K562 (cell line): ENCODE measurements around the gene IL6R. TPM values are rescaled to one million over a fixed set of nuclear protein-coding genes. Genes with fewer than 3 reads are reported as not detected.

Experiments used
- ATAC-seq: fragments of 200-7000 bp; cut with Tn5 transposase; 3 replicates; pipeline ENCODE4 v1.9.1; 2020; ENCODE audit warnings: moderate library complexity
- BruUV-seq: library from RNA; stranded (reverse); fragments of 400-500 nt; replicated peaks from 2 replicates; lab custom pipeline; 2021; lab: Mats Ljungman, UMichigan
- CTCF ChIA-PET: fragments of 300-600 bp; formaldehyde crosslinking; extraction: SDS; loops from one replicate; lab custom pipeline; 2021; ENCODE audit warnings: low intra/inter-chr PET ratio; lab: Yijun Ruan, JAX
- POLR2A ChIA-PET: fragments of 300-600, 350-650 bp; sonication (Branson Sonifier 250); formaldehyde crosslinking; extraction: SDS; loops from one replicate; lab custom pipeline; 2021; ENCODE audit warnings: antibody characterized with exemption, inconsistent platforms; lab: Yijun Ruan, JAX
- DNase-seq, 4 experiments: peaks; one replicate each; pipeline versions ENCODE4 v3.0.0 to v3.0.0-alpha.2; 2011 to 2018; ENCODE audit warnings: low spot score in 3 of 4, mixed read lengths in 3 of 4; ENCODE audit errors: extremely low read depth in 1 of 4
- FAIRE-seq: peaks from 2 replicates; lab custom pipeline; 2011; peaks lifted over from hg19 to GRCh38; lab: Jason Lieb, UNC
- H2AFZ ChIP-seq: 2 replicates; pipeline ENCODE4 v1.6.0; 2011; ENCODE audit warnings: low read depth, low read length, control low read depth, inconsistent platforms
- H3K27ac ChIP-seq: fragments of 200-600 bp; 3 replicates; pipeline ENCODE4 v1.8.0; 2011; ENCODE audit warnings: low read depth, mild to moderate bottlenecking, control low read depth, inconsistent platforms, low read length, moderate library complexity, mixed read lengths; ENCODE audit errors: extremely low read depth
- H3K27me3 ChIP-seq, 2 experiments: fragments of 300-600 bp in 1 of 2; 2 replicates in 1 of 2; 3 replicates in 1 of 2; pipeline versions ENCODE4 v1.6.0 to v1.8.0; 2011; ENCODE audit warnings: inconsistent platforms in 2 of 2, low read length in 2 of 2, mild to moderate bottlenecking in 1 of 2, mixed read lengths in 1 of 2, moderate library complexity in 1 of 2; ENCODE audit not compliant: control insufficient read depth in 2 of 2, insufficient read depth in 2 of 2
- H3K36me3 ChIP-seq: fragments of 300-600 bp; 3 replicates; pipeline ENCODE4 v1.8.0; 2011; ENCODE audit warnings: mild to moderate bottlenecking, low read length, inconsistent platforms; ENCODE audit not compliant: control insufficient read depth, insufficient read depth
- H3K4me1 ChIP-seq, 2 experiments: fragments of 200-600 bp in 1 of 2; replicated peaks in 1 of 2; 2 replicates in 1 of 2; 3 replicates in 1 of 2; pipeline versions ENCODE4 v1.5.1 to v1.8.0; 2011; ENCODE audit warnings: inconsistent platforms in 2 of 2, low read length in 2 of 2, mild to moderate bottlenecking in 1 of 2, mixed read lengths in 1 of 2, moderate library complexity in 1 of 2; ENCODE audit not compliant: control insufficient read depth in 2 of 2, insufficient read depth in 2 of 2
- H3K4me2 ChIP-seq: 2 replicates; pipeline ENCODE4 v1.6.1; 2011; ENCODE audit warnings: low read length, control low read depth, inconsistent platforms, mixed read lengths; ENCODE audit not compliant: insufficient read depth
- H3K4me3 ChIP-seq: fragments of 200-600 bp; sonication (generic), shearing (Covaris generic); 2 replicates; pipeline ENCODE4 v1.5.1; 2016; ENCODE audit warnings: control low read depth, inconsistent platforms
- H3K79me2 ChIP-seq: fragments of 200-600 bp; 3 replicates; pipeline ENCODE4 v1.8.0; 2011; ENCODE audit warnings: low read length, inconsistent platforms; ENCODE audit not compliant: control insufficient read depth, insufficient read depth
- H3K9ac ChIP-seq, 2 experiments: 2 replicates each; pipeline versions ENCODE4 v1.6.0 to v1.6.1; 2011; ENCODE audit warnings: low read depth in 2 of 2, low read length in 2 of 2, control low read depth in 1 of 2, inconsistent platforms in 1 of 2, mild to moderate bottlenecking in 1 of 2, mixed read lengths in 1 of 2; ENCODE audit not compliant: insufficient read depth in 1 of 2
- H3K9me1 ChIP-seq: one replicate; pipeline ENCODE4 v1.6.0; 2011; ENCODE audit warnings: inconsistent platforms, mild to moderate bottlenecking, low read length, moderate library complexity; ENCODE audit not compliant: control insufficient read depth, insufficient read depth
- H3K9me3 ChIP-seq: replicated peaks from 2 replicates; pipeline ENCODE4 v1.5.1; 2011; ENCODE audit warnings: low read depth, low read length, inconsistent platforms; ENCODE audit not compliant: control insufficient read depth, insufficient read depth
- H4K20me1 ChIP-seq: replicated peaks from 2 replicates; pipeline ENCODE4 v1.6.1; 2011; ENCODE audit warnings: low read length, inconsistent platforms, mixed read lengths; ENCODE audit not compliant: control insufficient read depth, insufficient read depth
- COPS2 ChIP-seq: fragments of 450-650 bp; conservative IDR thresholded peaks from 2 replicates; pipeline ENCODE4 v1.6.1; 2016; ENCODE audit warnings: mild to moderate bottlenecking, moderate library complexity
- CREB3L1 ChIP-seq: fragments of 450-650 bp; IDR thresholded peaks from 2 replicates; pipeline ENCODE4 v1.6.1; 2014; ENCODE audit warnings: low read depth, mild to moderate bottlenecking, moderate library complexity, borderline replicate concordance
- E2F3 ChIP-seq: fragments of 250-450 bp; sonication (Bioruptor Pico); IDR thresholded peaks from 2 replicates; pipeline ENCODE4 v1.4.0; 2020; ENCODE audit warnings: mild to moderate bottlenecking
- FOXK1 ChIP-seq: sonication (generic); formaldehyde crosslinking; IDR thresholded peaks from 2 replicates; pipeline ENCODE4 v1.8.0; 2022; ENCODE audit warnings: missing genetic modification reagents, mild to moderate bottlenecking, borderline replicate concordance
- IFI16 ChIP-seq: fragments of 250-450 bp; sonication (Bioruptor Pico); IDR thresholded peaks from 2 replicates; pipeline ENCODE4 v2.1.2; 2022; ENCODE audit warnings: mild to moderate bottlenecking, inconsistent platforms
- NONO ChIP-seq, 2 experiments: fragments of 200-400 bp in 1 of 2; fragments of 450-650 bp in 1 of 2; formaldehyde crosslinking in 1 of 2; IDR thresholded peaks; 2 replicates each; pipeline ENCODE4 v1.6.1; 2017; ENCODE audit warnings: low read depth in 2 of 2, mild to moderate bottlenecking in 2 of 2, moderate library complexity in 2 of 2, low read length in 1 of 2
- RHOXF2B ChIP-seq: fragments of 250-450 bp; sonication (Bioruptor Pico); conservative IDR thresholded peaks from 2 replicates; pipeline ENCODE4 v1.5.1; 2021
- SMAD4 ChIP-seq: fragments of 250-450 bp; sonication (Bioruptor Pico); conservative IDR thresholded peaks from 2 replicates; pipeline ENCODE4 v1.8.0; 2021; ENCODE audit warnings: inconsistent platforms, mild to moderate bottlenecking, moderate library complexity
- SPI1 ChIP-seq: IDR thresholded peaks from 2 replicates; pipeline ENCODE4 v1.6.1; 2011; ENCODE audit warnings: low read depth, low read length, control low read depth, borderline replicate concordance
- SRSF3 ChIP-seq: fragments of 200-400 bp; formaldehyde crosslinking; IDR thresholded peaks from 2 replicates; pipeline ENCODE4 v1.6.1; 2016; ENCODE audit warnings: mild to moderate bottlenecking, low read length, moderate library complexity; ENCODE audit not compliant: insufficient read depth
- STAG1 ChIP-seq: sonication (generic); formaldehyde crosslinking; IDR thresholded peaks from 2 replicates; pipeline ENCODE4 v1.5.0; 2020; ENCODE audit warnings: missing genetic modification reagents, borderline replicate concordance
- TAF7 ChIP-seq: fragments of 450-650 bp; IDR thresholded peaks from 2 replicates; pipeline ENCODE4 v1.6.1; 2016; ENCODE audit warnings: missing genetic modification characterization, missing compliant biosample characterization
- U2AF1 ChIP-seq: fragments of 200-400 bp; formaldehyde crosslinking; optimal IDR thresholded peaks from 2 replicates; pipeline ENCODE3; 2017; ENCODE audit warnings: mild to moderate bottlenecking, low read depth, low read length, moderate library complexity
- UBTF ChIP-seq, 2 experiments: IDR thresholded peaks; 2 replicates each; pipeline ENCODE4 v1.6.1; 2012; ENCODE audit warnings: improper control_type of control experiment in 2 of 2, low read depth in 2 of 2, low read length in 2 of 2, borderline replicate concordance in 1 of 2
- XRCC5 ChIP-seq: fragments of 200-400 bp; formaldehyde crosslinking; IDR thresholded peaks from 2 replicates; pipeline ENCODE4 v1.6.1; 2017; ENCODE audit warnings: low read depth, mild to moderate bottlenecking, low read length
- ZNF551 ChIP-seq: fragments of 250-450 bp; sonication (Bioruptor Pico); IDR thresholded peaks from 2 replicates; pipeline ENCODE4 v1.5.0; 2021; ENCODE audit warnings: mild to moderate bottlenecking, moderate library complexity
- ZNF766 ChIP-seq: fragments of 200-800 bp; sonication (Bioruptor generic); conservative IDR thresholded peaks from 2 replicates; pipeline ENCODE4 v1.6.1; 2016; ENCODE audit warnings: missing genetic modification characterization, missing compliant biosample characterization
- WGBS: fragments of 100-300 bp; shearing (Covaris generic); methylation state at CpG from one replicate; pipeline ENCODE4 v1.1.6; 2016; ENCODE audit warnings: low coverage, mixed read lengths; ENCODE audit not compliant: insufficient coverage; ENCODE audit errors: missing lambda C conversion rate; 5-methylcytosine and 5-hydroxymethylcytosine counted together
- in situ Hi-C: fragments of 300-500 bp; cut with MboI; formaldehyde crosslinking; loops from 4 replicates; pipeline ENCODE4 v1.15.0; 2018; ENCODE audit warnings: inconsistent platforms, mixed read lengths
- intact Hi-C: fragments of 100-400 bp; cut with micrococcal nuclease; formaldehyde crosslinking; loops from 2 replicates; pipeline ENCODE4 v1.14.2; 2022
- polyA plus RNA-seq, 8 experiments: library from polyadenylated mRNA; depleted of rRNA in 4 of 8; stranded (reverse) in 5 of 8; unstranded in 3 of 8; fragments of >200 nt; fragmentation: Nextera tagmentation in 2 of 8; fragmentation: Illumina TruSeq in 1 of 8; extraction: Ambion mirVana in 2 of 8; extraction: Trizol in 1 of 8; gene quantifications; 2 replicates each; pipeline versions ENCODE4 v1.2.1 to v1.2.3, GENCODE V29; 2011 to 2014; ENCODE audit warnings: inconsistent platforms in 1 of 8, missing spikeins in 1 of 8
- total RNA-seq, 7 experiments: library from RNA; depleted of rRNA in 6 of 7; stranded (reverse); fragments of >200 nt in 6 of 7; fragmentation: Illumina TruSeq in 2 of 7; extraction: Trizol in 2 of 7; gene quantifications; 2 replicates each; pipeline versions ENCODE4 v1.2.1 to v1.2.3, GENCODE V29; 2011 to 2021; ENCODE audit warnings: low replicate concordance in 1 of 7

Gene IL6R
- total and polyA plus RNA-seq, 9 of the 15 experiments (the other 6 are each of a cell fraction or from before 2014, with no cell fraction given): 0.05 to 1.1 (median 0.11) TPM; not detected in 2

GRCh38 chr1:154474802-154475201 lies 69.7 kb downstream of the IL6R start:
- BruUV-seq: no TSS peak
- Histone ChIP-seq H4K20me1 (no peaks in the 10 kb centered on the region), H3K36me3 (no peaks in the 10 kb centered on the region), H3K79me2 (no peaks in the 10 kb centered on the region), H3K4me3 (no peak overlapping the region), H3K9me3 (no peaks in the 10 kb centered on the region), H3K9ac (no peak overlapping the region; a peak in 1 of 4 replicates), H3K9me1 (no peaks in the 10 kb centered on the region), H3K27me3 (peaks cover 8 to 22% of the 10 kb centered on the region in 2 experiments; a peak in 4 of 5 replicates), H3K27ac (no peak overlapping the region), H3K4me1 (no peaks in the 10 kb centered on the region; a peak in 1 of 5 replicates), H2AFZ (no peak overlapping the region), H3K4me2 (no peak overlapping the region)
- ChIA-PET CTCF (no interaction called here), POLR2A (interaction anchor here (0.5 to 0.6 kb wide), 2 partner anchors 456 to 465 kb away, joined by 3 to 4 read pairs; no protein-coding TSS in a partner anchor)
- intact Hi-C loops: no loop called here
- in situ Hi-C loops: no loop called here
- FAIRE-seq (no peak), DNase-seq (no peak), ATAC-seq (no peak)
- TF ChIP-seq UBTF (IDR thresholded peaks at IDR 0.05; ENCODE audit: borderline replicate concordance in 1 of 2, low read depth in 2 of 2, low read length in 2 of 2) (no peak), ZNF551 (CRISPR knock-in tag) (no peak), ZNF766 (CRISPR knock-in tag) (no peak), E2F3 (CRISPR knock-in tag) (no peak), NONO (IDR thresholded peaks at IDR 0.05; ENCODE audit: low read depth in 2 of 2, low read length in 1 of 2) (no peak), SMAD4 (CRISPR knock-in tag) (no peak), SPI1 (no peak), U2AF1 (no peak), COPS2 (no peak), XRCC5 (no peak), RHOXF2B (no peak), TAF7 (no peak), FOXK1 (CRISPR knock-in tag) (no peak), STAG1 (CRISPR knock-in tag) (no peak), CREB3L1 (no peak), SRSF3 (no peak), IFI16 (no peak)
- 4% methylated on average over 2 of the region's 3 CpGs for WGBS
